H9 (cell line): ENCODE results near the gene OR4C11. TPM values are rescaled to one million over a fixed set of nuclear protein-coding genes. Genes with fewer than 3 reads are reported as not detected.

Experiments
- DNase-seq: peaks from one replicate; pipeline ENCODE4 v3.0.0-alpha.2; 2017
- H2AFZ ChIP-seq: one replicate; pipeline ENCODE4 v1.6.1; 2013; ENCODE audit warnings: mild to moderate bottlenecking, low read length, control low read depth, moderate library complexity
- H2AK5ac ChIP-seq: 2 replicates; pipeline ENCODE4 v1.6.1; 2013; ENCODE audit warnings: low read length, control low read depth, mixed read lengths; ENCODE audit not compliant: insufficient read length
- H2BK120ac ChIP-seq: one replicate; pipeline ENCODE4 v1.6.1; 2013; ENCODE audit warnings: low read depth, mild to moderate bottlenecking, low read length, control low read depth, inconsistent platforms; ENCODE audit not compliant: poor library complexity, severe bottlenecking
- H2BK12ac ChIP-seq: 2 replicates; pipeline ENCODE4 v1.6.1; 2013; ENCODE audit warnings: low read length, control low read depth, mixed read lengths, low read depth; ENCODE audit not compliant: insufficient read length
- H2BK15ac ChIP-seq: 2 replicates; pipeline ENCODE4 v1.6.1; 2013; ENCODE audit warnings: low read depth, low read length, control low read depth
- H2BK20ac ChIP-seq: one replicate; pipeline ENCODE4 v1.6.1; 2013; ENCODE audit warnings: low read depth, mild to moderate bottlenecking, low read length, control low read depth, inconsistent platforms; ENCODE audit not compliant: poor library complexity, severe bottlenecking
- H2BK5ac ChIP-seq: 2 replicates; pipeline ENCODE4 v1.6.1; 2013; ENCODE audit warnings: low read length, control low read depth, mixed read lengths; ENCODE audit not compliant: insufficient read length
- H3K14ac ChIP-seq: 2 replicates; pipeline ENCODE4 v1.6.1; 2013; ENCODE audit warnings: low read length, control low read depth; ENCODE audit not compliant: insufficient read depth
- H3K18ac ChIP-seq: 2 replicates; pipeline ENCODE4 v1.6.1; 2013; ENCODE audit warnings: low read depth, mild to moderate bottlenecking, mixed read lengths, low read length, control low read depth; ENCODE audit not compliant: insufficient read length
- H3K23ac ChIP-seq: 2 replicates; pipeline ENCODE4 v1.6.1; 2013; ENCODE audit warnings: low read length, control low read depth, mixed read lengths, low read depth; ENCODE audit not compliant: insufficient read length
- H3K23me2 ChIP-seq: 2 replicates; pipeline ENCODE4 v1.6.1; 2013; ENCODE audit warnings: low read depth, mild to moderate bottlenecking, mixed read lengths, low read length, control low read depth; ENCODE audit not compliant: insufficient read length, poor library complexity, severe bottlenecking
- H3K27ac ChIP-seq: 2 replicates; pipeline ENCODE4 v1.5.1; 2013; ENCODE audit warnings: low read length, control low read depth, mixed read lengths, low read depth; ENCODE audit not compliant: insufficient read length
- H3K27me3 ChIP-seq: 2 replicates; pipeline ENCODE4 v1.6.1; 2013; ENCODE audit warnings: low read length, control low read depth, inconsistent platforms; ENCODE audit not compliant: insufficient read depth
- H3K4ac ChIP-seq: 2 replicates; pipeline ENCODE4 v1.6.1; 2013; ENCODE audit warnings: low read depth, mild to moderate bottlenecking, control low read depth, inconsistent platforms, low read length, moderate library complexity
- H3K4me1 ChIP-seq: 2 replicates; pipeline ENCODE4 v1.6.1; 2013; ENCODE audit warnings: low read length, control low read depth, inconsistent platforms; ENCODE audit not compliant: insufficient read depth
- H3K4me2 ChIP-seq: 2 replicates; pipeline ENCODE4 v1.6.1; 2013; ENCODE audit warnings: low read length, control low read depth, mixed read lengths; ENCODE audit not compliant: insufficient read length, insufficient read depth
- H3K56ac ChIP-seq: 2 replicates; pipeline ENCODE4 v1.6.1; 2013; ENCODE audit warnings: low read depth, mild to moderate bottlenecking, mixed read lengths, low read length, control low read depth; ENCODE audit not compliant: insufficient read length
- H3K79me1 ChIP-seq: 2 replicates; pipeline ENCODE4 v1.6.1; 2013; ENCODE audit warnings: low read depth, mild to moderate bottlenecking, moderate library complexity, low read length, control low read depth, inconsistent platforms; ENCODE audit not compliant: insufficient read depth, poor library complexity, severe bottlenecking
- H3K79me2 ChIP-seq: 2 replicates; pipeline ENCODE4 v1.6.1; 2013; ENCODE audit warnings: low read length, control low read depth, inconsistent platforms; ENCODE audit not compliant: insufficient read depth
- H3K9ac ChIP-seq: 2 replicates; pipeline ENCODE4 v1.6.1; 2013; ENCODE audit warnings: low read length, control low read depth, mixed read lengths; ENCODE audit not compliant: insufficient read length; ENCODE audit errors: extremely low read depth
- H3K9me3 ChIP-seq: one replicate; pipeline ENCODE4 v1.6.1; 2013; ENCODE audit warnings: low read depth, low read length, inconsistent platforms; ENCODE audit not compliant: control insufficient read depth
- H3T11ph ChIP-seq: one replicate; pipeline ENCODE4 v1.6.1; 2013; ENCODE audit warnings: mild to moderate bottlenecking, low read length, control low read depth, inconsistent platforms
- H4K20me1 ChIP-seq: one replicate; pipeline ENCODE4 v1.6.1; 2013; ENCODE audit not compliant: control insufficient read depth, insufficient read length, insufficient read depth
- H4K5ac ChIP-seq: 2 replicates; pipeline ENCODE4 v1.6.1; 2013; ENCODE audit warnings: low read depth, mild to moderate bottlenecking, mixed read lengths, low read length, control low read depth; ENCODE audit not compliant: insufficient read length
- H4K8ac ChIP-seq: replicated peaks from 2 replicates; pipeline ENCODE4 v1.6.1; 2013; ENCODE audit warnings: low read length, control low read depth, mixed read lengths, low read depth; ENCODE audit not compliant: insufficient read length
- H4K91ac ChIP-seq: 2 replicates; pipeline ENCODE4 v1.6.1; 2013; ENCODE audit warnings: low read depth, mild to moderate bottlenecking, moderate library complexity, mixed read lengths, low read length, control low read depth; ENCODE audit not compliant: insufficient read length
- H3K27ac Mint-ChIP-seq, 3 experiments: 2 replicates in 2 of 3; 3 replicates in 1 of 3; pipeline ENCODE4 v1.8.0; 2020 to 2021; ENCODE audit warnings: mixed read lengths in 3 of 3, mild to moderate bottlenecking in 1 of 3, moderate library complexity in 1 of 3
- H3K27me3 Mint-ChIP-seq: 2 replicates; pipeline ENCODE4 v1.8.0; 2021; ENCODE audit warnings: low read depth, mild to moderate bottlenecking, moderate library complexity, mixed read lengths
- H3K36me3 Mint-ChIP-seq, 3 experiments: 2 replicates in 2 of 3; 3 replicates in 1 of 3; pipeline ENCODE4 v1.8.0; 2020 to 2021; ENCODE audit warnings: low read depth in 3 of 3, mixed read lengths in 3 of 3; ENCODE audit not compliant: insufficient read depth in 1 of 3
- H3K4me1 Mint-ChIP-seq, 2 experiments: 2 replicates each; pipeline ENCODE4 v1.8.0; 2020; ENCODE audit warnings: mixed read lengths in 2 of 2
- H3K4me3 Mint-ChIP-seq, 2 experiments: 2 replicates in 1 of 2; 3 replicates in 1 of 2; pipeline ENCODE4 v1.8.0; 2020 to 2021; ENCODE audit warnings: mild to moderate bottlenecking in 2 of 2, mixed read lengths in 2 of 2, moderate library complexity in 1 of 2
- H3K9me3 Mint-ChIP-seq, 2 experiments: 2 replicates in 1 of 2; 3 replicates in 1 of 2; pipeline ENCODE4 v1.8.0; 2020; ENCODE audit warnings: mild to moderate bottlenecking in 2 of 2, mixed read lengths in 2 of 2, moderate library complexity in 1 of 2
- CTCF ChIP-seq: fragments of 200-600 bp; sonication (generic); conservative IDR thresholded peaks from 3 replicates; pipeline ENCODE4 v1.8.0; 2021; ENCODE audit warnings: antibody characterized with exemption, mild to moderate bottlenecking
- WGBS: extraction: QIAGEN DNeasy Blood & Tissue Kit; methylation state at CpG from one replicate; pipeline ENCODE4 v1.1.7; 2013; ENCODE audit warnings: missing lambda C conversion rate, low lambda C conversion rate, mixed read lengths; ENCODE audit not compliant: insufficient read length; ENCODE audit errors: extremely low coverage; 5-methylcytosine and 5-hydroxymethylcytosine counted together
- total RNA-seq: library from RNA; stranded (reverse); gene quantifications from 2 replicates; pipeline ENCODE4 v1.2.1, GENCODE V29; 2021

OR4C11 gene
- total RNA-seq, 1 experiment from 2014 or later, result not detected

DNA sequence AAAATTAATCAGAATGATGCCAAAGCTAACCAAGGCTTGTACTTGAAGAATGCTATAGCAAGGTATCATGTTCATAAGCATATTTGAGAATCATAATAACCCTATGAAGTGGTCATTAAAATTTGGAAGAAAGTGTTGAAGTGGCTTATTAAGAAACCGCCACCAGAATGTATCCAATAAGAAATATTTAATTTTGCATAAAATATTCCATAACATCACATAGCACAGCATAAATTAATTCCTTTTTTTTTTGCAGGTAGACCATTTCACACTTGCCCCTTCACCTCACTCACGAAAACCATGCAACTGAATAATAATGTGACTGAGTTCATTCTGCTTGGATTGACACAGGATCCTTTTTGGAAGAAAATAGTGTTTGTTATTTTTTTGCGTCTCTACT is 35.6 kb downstream of the OR4C11 start, which contains the start of gene OR4C16:
Gene OR4C16 (plus strand): TSS at position 301 of the 400 bp plus-strand sequence. CDS start 0 bp downstream, at position 301.
- peaks cover 4 to 22% (median 11%) of the 10 kb centered on the region in 3 experiments; a peak in 5 of 7 replicates for H3K36me3 Mint-ChIP-seq
- no peak within 1 kb of the TSS for H2BK120ac ChIP-seq
- WGBS, result no CpG with 5 or more reads among the region's 3 CpGs

More for the DNA sequence above, 35.6 kb downstream of the OR4C11 start, which contains the start of gene OR4C16:
- H3K4me2 ChIP-seq, result no peak within 1 kb of the TSS
- H4K8ac ChIP-seq, result no peak within 1 kb of the TSS
- H3T11ph ChIP-seq, result no peak within 1 kb of the TSS
- H2BK12ac ChIP-seq, result no peak within 1 kb of the TSS
- H2BK20ac ChIP-seq, result no peak within 1 kb of the TSS
- Mint-ChIP-seq H3K9me3 (peaks cover 75 to 79% of the 10 kb centered on the region in 2 experiments), H3K4me1 (no peaks in the 10 kb centered on the region), H3K27me3 (0 out of 2 replicates have a peak, but pooled peaks cover 2% of the 10 kb centered on the region), H3K4me3 (no peak within 1 kb of the TSS), H3K27ac (no peak within 1 kb of the TSS)
- H3K23ac ChIP-seq, result no peak within 1 kb of the TSS
- H4K20me1 ChIP-seq, result no peaks in the 10 kb centered on the region
- H4K91ac ChIP-seq, result no peak within 1 kb of the TSS
- peaks cover 67% of the 10 kb centered on the region for H3K9me3 ChIP-seq
- H3K79me1 ChIP-seq, result no peaks in the 10 kb centered on the region
- no peak for TF ChIP-seq CTCF
- DNase-seq, result no peak
- H3K14ac ChIP-seq, result no peak within 1 kb of the TSS
- no peak within 1 kb of the TSS for H4K5ac ChIP-seq
- no peak within 1 kb of the TSS for H3K18ac ChIP-seq
- H3K4ac ChIP-seq, result no peak within 1 kb of the TSS
- H3K23me2 ChIP-seq, result no peaks in the 10 kb centered on the region
- no peak within 1 kb of the TSS for H2AFZ ChIP-seq
- H3K27ac ChIP-seq, result no peak within 1 kb of the TSS
- no peaks in the 10 kb centered on the region for H3K27me3 ChIP-seq
- no peak within 1 kb of the TSS for H3K56ac ChIP-seq
- H3K4me1 ChIP-seq, result no peaks in the 10 kb centered on the region
- no peak within 1 kb of the TSS for H3K9ac ChIP-seq
- no peak within 1 kb of the TSS for H2BK5ac ChIP-seq
- H3K79me2 ChIP-seq, result no peaks in the 10 kb centered on the region
- no peak within 1 kb of the TSS for H2BK15ac ChIP-seq
- no peak within 1 kb of the TSS for H2AK5ac ChIP-seq
